ENCODE measurements around the gene ANKMY1.

The ANKMY1 gene

GRCh38 chr2:240457223-240458043 lies 100.4 kb downstream of the ANKMY1 start:
- no peak for DNase-seq

GRCh38 chr2:240456447-240457222 lies 101.2 kb downstream of the ANKMY1 start:
- DNase-seq: no peak

GRCh38 chr2:240455647-240456446 lies 101.9 kb downstream of the ANKMY1 start:
- DNase-seq: no peak

- DNase-seq: no peak
Measured at GRCh38 chr2:240455272-240455646, 102.5 kb downstream of the ANKMY1 start.

GRCh38 chr2:240454106-240454901 lies 103.5 kb downstream of the ANKMY1 start:
- DNase-seq: no peak

- no peak for DNase-seq
Measured at GRCh38 chr2:240453461-240454105, 104.2 kb downstream of the ANKMY1 start.

GRCh38 chr2:240452462-240453256 lies 105.1 kb downstream of the ANKMY1 start:
- DNase-seq: no peak

GRCh38 chr2:240451791-240452461 lies 105.9 kb downstream of the ANKMY1 start:
- no peak for DNase-seq

- DNase-seq: no peak
Measured at GRCh38 chr2:240451108-240451611, 106.6 kb downstream of the ANKMY1 start.

GRCh38 chr2:240450532-240451107 lies 107.2 kb downstream of the ANKMY1 start:
- DNase-seq: no peak

- no peak for DNase-seq
Measured at GRCh38 chr2:240449764-240450531, 107.8 kb downstream of the ANKMY1 start.

- no peak for DNase-seq
Measured at GRCh38 chr2:240448387-240449274, 109.2 kb downstream of the ANKMY1 start.

- no peak for DNase-seq
Measured at GRCh38 chr2:240447934-240448333, 109.9 kb downstream of the ANKMY1 start.

- DNase-seq: no peak
Measured at GRCh38 chr2:240447331-240447730, 110.5 kb downstream of the ANKMY1 start.

- DNase-seq: no peak
Measured at GRCh38 chr2:240446664-240447175, 111.1 kb downstream of the ANKMY1 start.

- DNase-seq: no peak
Measured at GRCh38 chr2:240445961-240446663, 111.7 kb downstream of the ANKMY1 start.

- DNase-seq: no peak
Measured at GRCh38 chr2:240444464-240444863, 113.3 kb downstream of the ANKMY1 start.
